Ammon's horn (tissue), 1 donor: ENCODE measurements around the gene TNFRSF4.

Experiments used
- DNase-seq: peaks from one replicate; pipeline ENCODE4 v3.0.0-alpha.2; 2016; ENCODE audit warnings: low spot score

TNFRSF4 gene

DNA sequence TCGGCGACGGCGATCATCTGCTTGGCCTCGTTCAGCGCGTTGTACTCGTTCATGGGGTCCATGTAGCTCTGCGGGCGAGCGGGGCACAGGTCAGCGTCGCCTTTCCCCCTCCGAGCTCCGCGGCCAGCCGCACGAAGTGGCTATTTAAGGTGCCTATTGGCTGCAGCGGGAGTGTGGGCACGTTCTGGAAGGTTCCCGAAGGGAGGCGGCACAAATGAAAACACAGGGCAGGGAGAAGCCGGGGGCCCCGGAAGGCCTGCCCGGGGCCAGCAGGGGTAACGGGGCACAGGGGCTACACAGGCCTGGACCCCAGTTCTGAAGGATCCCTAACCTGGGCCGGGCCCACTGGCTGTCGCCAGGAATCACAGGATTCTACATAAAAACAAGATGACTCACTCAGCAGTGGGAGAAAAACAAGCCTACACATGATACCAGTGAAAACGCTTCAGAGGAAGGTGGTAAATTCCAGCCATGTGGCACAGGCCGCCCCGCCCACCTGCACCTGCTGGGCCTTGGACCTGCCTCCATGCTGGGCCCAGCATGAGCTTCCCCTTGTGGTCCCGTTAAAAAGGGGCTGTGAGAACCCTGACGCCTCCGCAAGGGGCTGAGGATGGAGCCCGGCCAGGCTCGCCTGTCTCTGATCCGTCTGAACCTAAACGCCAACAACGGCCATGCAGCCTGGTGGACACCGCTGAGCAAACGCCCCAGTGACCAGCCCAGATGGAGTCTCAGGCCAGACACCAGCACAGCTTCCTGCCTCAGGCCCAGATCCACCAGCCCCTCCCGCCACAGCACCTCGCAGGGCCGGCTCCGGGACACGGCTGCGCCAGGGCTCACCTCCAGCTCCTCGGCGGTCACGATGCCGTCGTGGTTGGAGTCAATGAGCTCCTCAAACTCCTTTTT is 3.9 kb upstream of the TNFRSF4 start:
- peak; percentile 38 for DNase-seq

GRCh38 chr1:1216770-1217620 is 3.0 kb upstream of the TNFRSF4 start:
- no peak for DNase-seq

DNA sequence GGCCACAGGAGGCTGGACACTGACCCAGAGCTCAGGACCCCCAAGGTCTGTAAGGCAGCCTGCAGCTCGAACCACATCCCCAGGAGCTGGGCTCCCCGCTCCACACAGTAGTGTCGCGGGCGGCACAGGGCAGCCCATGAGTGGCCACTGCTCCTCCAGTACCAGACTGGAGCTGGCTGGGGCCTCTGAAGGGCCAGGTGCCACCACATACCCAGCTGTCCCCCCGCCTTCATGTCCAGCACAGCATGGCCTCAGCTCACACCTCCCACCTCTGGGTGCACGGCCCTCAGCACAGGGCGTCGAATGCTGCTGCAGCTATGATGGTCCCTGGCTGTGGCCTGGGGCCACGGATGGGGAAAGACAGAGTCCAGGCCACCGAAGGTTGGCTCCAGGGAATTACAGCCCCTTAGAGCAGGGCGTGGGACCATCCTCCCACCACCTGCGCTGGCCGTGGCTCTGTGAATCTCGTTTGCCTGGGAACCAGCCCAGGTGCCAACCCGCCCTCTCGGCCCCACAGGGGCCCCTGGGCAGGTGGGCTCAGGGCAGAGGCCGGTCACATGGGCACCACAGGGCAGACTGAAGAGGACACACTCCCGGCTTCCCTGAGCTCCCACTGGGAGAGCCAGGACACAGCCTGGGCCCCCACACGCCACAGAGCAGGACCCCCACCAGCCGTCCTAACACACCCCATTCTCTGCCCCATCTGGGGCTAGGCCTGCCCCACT is 2.1 kb upstream of the TNFRSF4 start:
- DNase-seq, result no peak

- no peak for DNase-seq
Measured at GRCh38 chr1:1215080-1215676, 1.2 kb upstream of the TNFRSF4 start.

DNA sequence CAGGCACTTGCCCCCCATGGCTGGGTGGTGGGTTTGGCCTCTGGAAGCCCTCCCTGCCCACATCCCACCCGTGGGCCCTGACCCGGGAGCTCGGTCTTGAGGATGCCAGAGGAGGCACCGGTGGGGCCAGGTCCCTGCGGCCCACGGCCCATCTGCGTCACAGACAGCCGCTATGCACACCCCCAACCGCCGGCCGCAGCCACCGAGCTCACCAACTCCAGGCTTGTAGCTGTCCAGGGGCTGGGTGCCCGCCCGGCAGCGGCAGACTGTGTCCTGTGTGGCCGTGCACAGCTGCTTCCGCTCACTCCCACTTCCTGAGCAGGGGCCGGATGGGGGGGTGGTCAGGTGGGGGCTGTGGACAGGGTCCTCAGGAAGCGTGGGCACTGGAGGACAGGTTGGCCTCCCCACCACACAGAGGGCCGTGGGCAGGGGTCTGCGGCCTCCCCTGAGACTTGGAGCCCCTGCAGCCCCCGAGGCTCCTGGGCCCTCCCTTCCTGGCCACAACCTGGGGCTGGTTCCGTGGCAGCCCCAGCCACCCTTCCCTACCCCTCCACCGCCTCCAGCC is 1.1 kb downstream of the TNFRSF4 start:
- no peak for DNase-seq

DNA sequence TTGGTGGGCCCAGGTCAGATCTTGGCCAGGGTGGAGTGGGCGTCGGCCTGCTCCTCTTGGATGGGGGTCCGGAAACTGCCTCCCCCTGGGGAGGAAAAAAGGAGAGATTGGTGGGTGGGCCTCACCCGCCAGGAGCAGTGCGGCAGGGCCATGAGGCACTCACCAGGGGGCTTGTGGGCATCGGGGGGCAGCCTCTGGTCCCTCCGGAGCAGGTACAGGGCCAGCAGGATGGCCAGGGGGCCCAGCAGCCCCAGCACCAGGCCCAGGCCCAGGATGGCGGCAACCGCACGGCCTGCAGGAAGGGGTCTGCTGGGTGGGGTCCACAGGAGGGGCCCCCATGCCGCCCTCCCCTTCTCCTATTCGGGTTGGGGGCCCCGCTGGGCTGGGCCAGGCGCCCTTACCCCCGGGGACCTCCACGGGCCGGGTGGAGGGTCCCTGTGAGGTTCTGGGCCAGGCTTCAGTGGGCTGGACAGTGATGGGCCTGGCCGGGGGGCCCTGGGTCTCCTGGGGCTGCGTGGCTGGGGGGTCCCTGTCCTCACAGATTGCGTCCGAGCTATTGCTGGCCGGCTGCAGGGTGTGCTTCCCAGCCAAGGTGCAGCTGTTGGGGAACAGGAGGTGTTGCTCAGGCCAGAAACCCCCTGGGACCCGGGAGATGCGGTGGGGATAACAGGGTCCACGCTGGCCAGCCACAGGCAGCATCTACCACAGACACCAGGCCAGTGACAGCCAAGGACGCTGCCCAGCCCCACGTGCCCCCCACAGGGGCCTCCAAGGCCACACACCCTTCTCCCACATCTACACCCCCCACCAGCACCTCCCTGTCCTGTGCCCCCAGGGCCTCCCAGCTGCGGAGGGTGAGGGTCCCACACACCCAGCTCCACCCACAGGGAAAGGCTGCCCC is 2.2 kb downstream of the TNFRSF4 start:
- DNase-seq, result no peak

- DNase-seq, result no peak
Measured at GRCh38 chr1:1210726-1211540, 3.0 kb downstream of the TNFRSF4 start.

- no peak for DNase-seq
Measured at GRCh38 chr1:1208713-1209433, 5.1 kb downstream of the TNFRSF4 start.

- no peak for DNase-seq
Measured at GRCh38 chr1:1207571-1207892, 6.4 kb downstream of the TNFRSF4 start.

- DNase-seq, result no peak
Measured at GRCh38 chr1:1206966-1207531, 6.9 kb downstream of the TNFRSF4 start.

DNA sequence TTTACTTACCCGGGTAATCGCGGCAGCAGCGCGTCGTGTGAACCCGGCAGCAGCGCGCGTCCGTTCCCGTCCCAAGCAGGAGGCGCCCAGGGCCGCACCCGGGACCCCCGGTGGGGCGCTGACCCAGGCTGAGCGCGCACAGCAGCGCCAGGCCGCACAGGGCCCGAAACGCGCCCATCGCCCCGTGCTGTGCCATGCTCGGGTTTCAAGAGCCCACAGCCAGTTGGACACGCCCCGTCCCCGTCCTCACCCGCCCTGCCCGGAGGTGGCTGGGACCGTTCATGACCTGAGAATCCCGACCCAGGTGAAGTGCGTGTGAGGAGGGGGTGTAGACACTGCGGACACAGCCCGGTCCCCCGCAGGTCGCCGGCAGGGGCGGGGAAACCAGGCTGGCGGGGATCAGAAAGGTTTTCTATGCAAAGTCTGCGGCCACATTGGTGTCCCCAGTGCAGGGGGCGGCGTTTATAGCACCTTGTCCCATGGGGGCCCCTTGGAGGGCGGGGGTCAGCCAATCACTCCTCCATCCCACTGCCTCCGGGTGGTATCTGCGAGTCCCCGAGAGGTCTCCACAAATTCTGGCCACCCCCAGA is 7.5 kb downstream of the TNFRSF4 start, which contains the start of gene TNFRSF18:
Gene TNFRSF18, minus strand, starts transcription at position 217 of the 590 bp plus-strand sequence. Its CDS starts 21 bp downstream, at position 196.
- DNase-seq, result no peak

GRCh38 chr1:1205769-1206375 is 8.1 kb downstream of the TNFRSF4 start:
- DNase-seq, result no peak

DNA sequence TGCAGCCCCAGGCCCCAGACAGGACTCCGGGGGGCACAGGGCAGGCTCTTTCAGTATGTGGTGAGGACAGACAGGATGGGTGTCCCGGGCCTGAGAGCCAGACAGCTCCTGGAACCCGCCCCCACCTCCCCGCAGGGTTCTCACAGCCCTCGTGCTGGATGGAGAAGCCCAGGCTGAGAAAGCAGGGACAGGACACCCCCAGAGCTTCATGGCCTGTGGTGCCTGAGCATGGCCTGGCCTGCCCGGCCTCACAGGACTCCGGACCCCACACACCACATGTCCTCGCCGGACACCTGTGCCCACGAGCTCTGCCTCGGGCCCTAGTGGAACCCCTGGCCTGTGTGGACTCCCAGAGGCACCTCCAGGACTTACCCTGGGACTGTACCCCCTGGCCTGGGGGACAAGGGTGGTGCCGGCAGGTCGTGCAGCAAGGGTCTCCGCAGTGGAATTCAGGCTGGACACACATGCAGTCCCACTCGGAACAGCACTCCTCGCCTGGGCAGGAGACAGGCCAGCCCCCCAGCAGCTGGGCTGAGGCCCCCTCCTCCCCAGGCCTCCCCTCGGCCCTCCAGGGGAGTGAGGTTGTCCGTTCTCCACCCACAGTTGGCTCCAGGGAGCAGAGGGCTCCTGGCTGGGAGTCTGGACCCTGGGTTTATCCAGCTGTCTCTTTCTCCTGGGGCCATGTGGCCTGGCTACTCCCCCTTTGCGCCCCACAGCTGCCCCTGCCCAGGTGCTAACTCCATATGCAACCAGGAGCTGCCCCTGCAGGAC is 8.8 kb downstream of the TNFRSF4 start:
- no peak for DNase-seq

DNA sequence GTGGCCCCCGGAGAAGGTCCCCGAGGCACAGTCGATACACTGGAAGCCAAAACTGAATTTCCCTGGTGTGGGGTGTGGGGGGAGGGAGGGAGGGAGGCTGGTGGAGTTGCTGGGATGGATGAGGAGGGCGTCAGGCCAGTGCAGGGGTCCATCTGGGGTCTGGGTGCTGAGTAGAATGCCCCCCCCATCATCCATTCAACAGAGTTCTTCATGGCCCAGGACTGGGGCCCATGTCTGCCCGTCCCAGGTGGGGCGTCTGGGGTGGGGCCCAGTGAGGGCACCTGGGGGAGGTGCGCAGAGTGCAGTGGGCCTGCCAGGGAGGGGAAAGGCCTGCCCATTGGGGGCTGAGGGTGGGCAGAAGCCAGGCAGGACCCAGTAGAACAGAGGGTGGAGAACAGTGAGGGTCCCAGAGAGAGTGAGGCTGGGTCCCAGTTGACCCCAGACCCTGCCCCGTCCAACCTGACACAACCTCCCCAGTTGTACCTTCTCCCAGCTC is 9.5 kb downstream of the TNFRSF4 start:
- no peak for DNase-seq

DNA sequence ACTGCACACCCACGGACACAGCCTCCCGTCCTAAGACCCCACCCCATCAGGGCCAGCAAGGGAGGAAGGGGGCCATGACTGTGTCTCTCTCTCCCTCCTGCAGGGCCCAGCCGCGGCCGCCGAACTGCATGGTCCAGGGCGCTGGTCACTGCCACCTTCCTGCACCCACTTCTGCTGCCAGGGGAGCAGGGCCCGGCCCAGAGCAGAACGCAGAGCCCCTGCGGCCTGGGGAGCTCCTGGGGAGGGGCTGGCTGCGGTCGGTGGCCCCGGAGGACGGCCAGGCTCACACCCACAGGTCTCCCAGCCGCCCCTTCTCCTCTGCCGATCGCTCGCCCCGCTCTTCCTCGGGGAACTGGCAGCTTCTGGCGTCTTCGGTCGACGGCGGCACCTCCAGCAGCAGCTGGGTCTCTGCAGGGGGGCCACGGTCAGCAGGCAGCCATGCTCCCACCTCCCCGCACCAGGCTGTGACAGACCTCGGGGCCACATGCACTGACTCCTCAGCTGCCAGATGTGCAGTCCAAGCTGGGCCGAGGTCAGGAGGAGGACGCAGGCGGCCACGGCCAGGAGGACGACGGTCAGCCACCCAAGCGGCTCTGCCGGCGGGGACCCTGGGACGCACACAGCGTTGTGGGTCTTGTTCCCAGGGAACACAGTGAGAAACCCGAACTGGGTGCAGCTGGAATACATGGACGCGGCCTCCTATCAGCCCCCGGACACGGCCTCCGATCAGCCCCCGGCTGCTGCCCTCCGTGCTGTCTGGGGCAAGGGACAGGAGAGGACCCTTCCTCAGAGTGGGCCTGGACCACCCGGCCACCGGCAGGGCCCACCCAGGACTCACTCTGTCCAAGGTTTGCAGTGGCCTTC is 10.2 kb downstream of the TNFRSF4 start:
- DNase-seq, result no peak
